ENCODE measurements around the gene PDXK. TPM values are rescaled to one million over a fixed set of nuclear protein-coding genes. Genes with fewer than 3 reads are reported as not detected.

The PDXK gene
- total RNA-seq, 4 donors from 2014 or later = 122 to 156 (median 143) TPM

GRCh38 chr21:43767984-43768867, 49.3 kb downstream of the PDXK start:
- H3K27ac ChIP-seq = peak overlapping the region in 3 of 4 donors; percentile 7 to 65 (median 59)
- TF ChIP-seq CTCF (IDR thresholded peaks at IDR 0.05) = no peak
- no peak for TF ChIP-seq EP300 (IDR thresholded peaks at IDR 0.05)
- no peak for TF ChIP-seq POLR2A (IDR thresholded peaks at IDR 0.05)
- no peaks in the 10 kb centered on the region for H3K27me3 ChIP-seq
- H3K36me3 ChIP-seq = peaks cover 0 to 36% (median 0%) of the 10 kb centered on the region in 3 donors
- no peak overlapping the region for H3K4me3 ChIP-seq
- no peaks in the 10 kb centered on the region for H3K9me3 ChIP-seq
- peaks cover 0 to 26% (median 9%) of the 10 kb centered on the region in 4 donors for H3K4me1 ChIP-seq
- peak; percentile 38 to 48 for DNase-seq (ENCODE audit: low spot score in 2 of 2)
- WGBS, 2 donors = 53 to 56% methylated on average over 26 to 34 of the region's 34 CpGs

GRCh38 chr21:43768868-43769167, 49.9 kb downstream of the PDXK start:
- peaks cover 0 to 32% (median 9%) of the 10 kb centered on the region in 4 donors for H3K4me1 ChIP-seq
- no peaks in the 10 kb centered on the region for H3K27me3 ChIP-seq
- no peak for DNase-seq (ENCODE audit: low spot score in 2 of 2)
- no peaks in the 10 kb centered on the region for H3K9me3 ChIP-seq
- TF ChIP-seq CTCF (IDR thresholded peaks at IDR 0.05) (no peak), POLR2A (IDR thresholded peaks at IDR 0.05) (no peak), EP300 (IDR thresholded peaks at IDR 0.05) (no peak)
- H3K27ac ChIP-seq = peak overlapping the region in 1 of 4 donors; percentile 59
- 58 to 68% methylated on average over 8 of the region's 8 CpGs for WGBS, 2 donors
- no peak overlapping the region for H3K4me3 ChIP-seq
- H3K36me3 ChIP-seq = peaks cover 0 to 36% (median 5%) of the 10 kb centered on the region in 3 donors

- Histone ChIP-seq H3K9me3 (no peaks in the 10 kb centered on the region), H3K4me1 (peaks cover 0 to 35% (median 10%) of the 10 kb centered on the region in 4 donors), H3K4me3 (no peak overlapping the region), H3K27me3 (no peaks in the 10 kb centered on the region), H3K36me3 (peaks cover 0 to 38% (median 9%) of the 10 kb centered on the region in 3 donors), H3K27ac (no peak overlapping the region)
- WGBS, 2 donors = 84 to 90% methylated on average over 7 to 11 of the region's 11 CpGs
- TF ChIP-seq POLR2A (IDR thresholded peaks at IDR 0.05) = no peak
- TF ChIP-seq EP300 (IDR thresholded peaks at IDR 0.05) = no peak
- no peak for TF ChIP-seq CTCF (IDR thresholded peaks at IDR 0.05)
- no peak for DNase-seq (ENCODE audit: low spot score in 2 of 2)
Observed at GRCh38 chr21:43769325-43769958, 50.5 kb downstream of the PDXK start.

- TF ChIP-seq POLR2A (IDR thresholded peaks at IDR 0.05) (no peak), EP300 (IDR thresholded peaks at IDR 0.05) (no peak)
- DNase-seq (ENCODE audit: low spot score in 2 of 2) = no peak
- 89 to 90% methylated on average over 18 to 21 of the region's 21 CpGs for WGBS, 2 donors
- Histone ChIP-seq H3K9me3 (no peaks in the 10 kb centered on the region), H3K4me3 (no peak overlapping the region), H3K27me3 (no peaks in the 10 kb centered on the region), H3K36me3 (peaks cover 0 to 41% (median 9%) of the 10 kb centered on the region in 3 donors), H3K27ac (no peak overlapping the region), H3K4me1 (peaks cover 0 to 42% (median 17%) of the 10 kb centered on the region in 4 donors)
Observed at GRCh38 chr21:43770066-43770655, 51.2 kb downstream of the PDXK start.

GRCh38 chr21:43771199-43771675, 52.3 kb downstream of the PDXK start:
- no peak for DNase-seq (ENCODE audit: low spot score in 2 of 2)
- H3K4me1 ChIP-seq = peaks cover 0 to 44% (median 21%) of the 10 kb centered on the region in 4 donors
- no peak overlapping the region for H3K27ac ChIP-seq
- TF ChIP-seq EP300 (IDR thresholded peaks at IDR 0.05) (no peak), POLR2A (IDR thresholded peaks at IDR 0.05) (no peak), CTCF (IDR thresholded peaks at IDR 0.05) (no peak)
- 69 to 78% methylated on average over 13 of the region's 13 CpGs for WGBS, 2 donors
- H3K36me3 ChIP-seq = peaks cover 0 to 41% (median 9%) of the 10 kb centered on the region in 3 donors
- no peaks in the 10 kb centered on the region for H3K9me3 ChIP-seq
- H3K4me3 ChIP-seq = no peak overlapping the region
- H3K27me3 ChIP-seq = no peaks in the 10 kb centered on the region

All from tibial nerve (tissue), 4 donors.